PC-3 (cell line): ENCODE results near the gene PICALM. TPM values are rescaled to one million over a fixed set of nuclear protein-coding genes. Genes with fewer than 3 reads are reported as not detected.

Source experiments
- ATAC-seq: fragments of 200-7000 bp; cut with Tn5 transposase; 2 replicates; pipeline ENCODE4 v1.9.1; 2020; ENCODE audit warnings: mild to moderate bottlenecking, moderate library complexity
- BruUV-seq: library from RNA; stranded (reverse); fragments of 400-500 nt; replicated peaks from 2 replicates; lab custom pipeline; 2021; lab: Mats Ljungman, UMichigan
- CTCF ChIA-PET: fragments of 300-600 bp; sonication (Branson Sonifier 250); formaldehyde crosslinking; loops from one replicate; lab custom pipeline; 2022; ENCODE audit warnings: antibody characterized with exemption; lab: Charles Lee
- POLR2A ChIA-PET: fragments of 300-600 bp; sonication (Branson Sonifier 250); formaldehyde crosslinking; loops from one replicate; lab custom pipeline; 2022; ENCODE audit warnings: antibody characterized with exemption; ENCODE audit not compliant: unreplicated experiment; lab: Charles Lee
- DNase-seq: peaks from one replicate; pipeline ENCODE4 v3.0.0-alpha.2; 2015
- H2AFZ ChIP-seq: fragments of 300-600 bp; sonication (generic); 2 replicates; pipeline ENCODE4 v1.6.0; 2016; ENCODE audit warnings: antibody characterized with exemption, low read length
- H3F3A ChIP-seq: fragments of 300-600 bp; sonication (generic); one replicate; pipeline ENCODE4 v1.6.0; 2017; ENCODE audit warnings: antibody characterized with exemption, low read length, control low read depth, mild to moderate bottlenecking; ENCODE audit not compliant: unreplicated experiment
- H3K27ac ChIP-seq: fragments of 300-600 bp; sonication (generic); 2 replicates; pipeline ENCODE4 v1.5.1; 2016; ENCODE audit warnings: mild to moderate bottlenecking, low read length
- H3K27me3 ChIP-seq: fragments of 300-600 bp; sonication (generic); 2 replicates; pipeline ENCODE4 v1.6.1; 2016; ENCODE audit warnings: low read length, mixed read lengths
- H3K36me3 ChIP-seq: fragments of 300-600 bp; sonication (generic); 2 replicates; pipeline ENCODE4 v1.6.1; 2016; ENCODE audit warnings: low read depth, mixed run types, low read length, mixed read lengths
- H3K4me1 ChIP-seq: fragments of 300-600 bp; sonication (generic); 2 replicates; pipeline ENCODE4 v1.5.1; 2016; ENCODE audit warnings: low read length; ENCODE audit not compliant: insufficient read depth
- H3K4me2 ChIP-seq: fragments of 300-600 bp; sonication (generic); 2 replicates; pipeline ENCODE4 v1.6.0; 2016; ENCODE audit warnings: low read length
- H3K4me3 ChIP-seq: fragments of 300-600 bp; sonication (generic); 2 replicates; pipeline ENCODE4 v1.5.1; 2016; ENCODE audit warnings: mild to moderate bottlenecking, low read length, mixed read lengths
- H3K79me2 ChIP-seq: fragments of 300-600 bp; sonication (generic); 2 replicates; pipeline ENCODE4 v1.6.1; 2017; ENCODE audit warnings: low read length, mixed read lengths
- H3K9ac ChIP-seq: fragments of 300-600 bp; sonication (generic); 2 replicates; pipeline ENCODE4 v1.6.0; 2016; ENCODE audit warnings: mild to moderate bottlenecking, low read length
- H3K9me2 ChIP-seq: fragments of 300-600 bp; sonication (generic); replicated peaks from 2 replicates; pipeline ENCODE4 v1.6.1; 2016; ENCODE audit warnings: mixed run types, low read length, mixed read lengths
- H3K9me3 ChIP-seq: fragments of 300-600 bp; sonication (generic); 2 replicates; pipeline ENCODE4 v1.6.1; 2016; ENCODE audit warnings: low read length, mixed read lengths
- H4K20me1 ChIP-seq: fragments of 300-600 bp; sonication (generic); 2 replicates; pipeline ENCODE4 v1.6.1; 2016; ENCODE audit warnings: low read length, mixed read lengths
- EZH2 ChIP-seq: fragments of 300-600 bp; sonication (generic); IDR thresholded peaks from one replicate; pipeline ENCODE4 v1.6.1; 2017; ENCODE audit warnings: antibody characterized with exemption, mild to moderate bottlenecking, low read length; ENCODE audit not compliant: unreplicated experiment
- EZH2phosphoT487 ChIP-seq: fragments of 300-600 bp; sonication (generic); IDR thresholded peaks from 2 replicates; pipeline ENCODE4 v1.6.1; 2018; ENCODE audit warnings: mild to moderate bottlenecking, antibody characterized with exemption, low read length, borderline replicate concordance
- intact Hi-C: fragments of 100-400 bp; cut with micrococcal nuclease; formaldehyde crosslinking; loops from 2 replicates; pipeline ENCODE4 v1.9.0; 2023
- total RNA-seq: library from RNA; depleted of rRNA; stranded (reverse); fragments of >200 nt; gene quantifications from 2 replicates; pipeline ENCODE4 v1.2.3, GENCODE V29; 2014
- TF ChIP-seq, protein P1 (sequence below): fragments of 300-600 bp; sonication (generic); conservative IDR thresholded peaks from 2 replicates; pipeline ENCODE4 v1.5.1; 2017; ENCODE audit warnings: antibody characterized with exemption, low read depth, mild to moderate bottlenecking, low read length

PICALM gene
- total RNA-seq, 1 experiment from 2014 or later, result 59.3 TPM

DNA sequence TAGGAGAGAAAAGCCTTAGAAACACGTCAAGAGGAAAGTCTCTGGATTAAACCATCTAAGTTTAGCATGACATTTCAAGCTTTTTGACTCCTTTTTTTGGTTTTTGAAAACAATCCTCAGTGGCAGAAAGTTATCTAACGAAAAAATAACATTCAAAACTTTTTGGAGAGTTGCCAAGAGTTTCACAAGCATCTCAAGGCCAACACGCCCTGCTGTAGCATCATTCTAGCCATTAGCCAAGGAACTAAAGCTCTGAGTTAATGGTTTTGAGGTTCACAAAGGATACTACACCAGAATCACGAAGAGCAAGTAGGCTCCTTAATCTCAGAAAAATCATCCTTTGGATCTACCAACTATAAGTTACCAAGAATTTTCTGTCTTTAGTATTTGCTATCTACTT lies 94.8 kb downstream of the PICALM start:
- H4K20me1 ChIP-seq, result no peaks in the 10 kb centered on the region
- no peak overlapping the region for H3K27ac ChIP-seq
- H3K27me3 ChIP-seq, result no peaks in the 10 kb centered on the region
- ChIA-PET POLR2A (no interaction called here), CTCF (no interaction called here)
- H3K4me2 ChIP-seq, result no peak overlapping the region
- no peaks in the 10 kb centered on the region for H3F3A ChIP-seq
- no peaks in the 10 kb centered on the region for H3K79me2 ChIP-seq
- intact Hi-C loops, result no loop called here
- DNase-seq (no peak), ATAC-seq (no peak)
- H2AFZ ChIP-seq, result no peak overlapping the region
- H3K9me3 ChIP-seq, result no peaks in the 10 kb centered on the region
- no peaks in the 10 kb centered on the region for H3K9me2 ChIP-seq
- H3K9ac ChIP-seq, result no peak overlapping the region
- H3K36me3 ChIP-seq, result peaks cover 16% of the 10 kb centered on the region
- no TSS peak for BruUV-seq
- no peak overlapping the region for H3K4me3 ChIP-seq
- no peaks in the 10 kb centered on the region for H3K4me1 ChIP-seq
- TF ChIP-seq EZH2 (no peak), EZH2phosphoT487 (no peak)
- TF ChIP-seq, protein P1, sequence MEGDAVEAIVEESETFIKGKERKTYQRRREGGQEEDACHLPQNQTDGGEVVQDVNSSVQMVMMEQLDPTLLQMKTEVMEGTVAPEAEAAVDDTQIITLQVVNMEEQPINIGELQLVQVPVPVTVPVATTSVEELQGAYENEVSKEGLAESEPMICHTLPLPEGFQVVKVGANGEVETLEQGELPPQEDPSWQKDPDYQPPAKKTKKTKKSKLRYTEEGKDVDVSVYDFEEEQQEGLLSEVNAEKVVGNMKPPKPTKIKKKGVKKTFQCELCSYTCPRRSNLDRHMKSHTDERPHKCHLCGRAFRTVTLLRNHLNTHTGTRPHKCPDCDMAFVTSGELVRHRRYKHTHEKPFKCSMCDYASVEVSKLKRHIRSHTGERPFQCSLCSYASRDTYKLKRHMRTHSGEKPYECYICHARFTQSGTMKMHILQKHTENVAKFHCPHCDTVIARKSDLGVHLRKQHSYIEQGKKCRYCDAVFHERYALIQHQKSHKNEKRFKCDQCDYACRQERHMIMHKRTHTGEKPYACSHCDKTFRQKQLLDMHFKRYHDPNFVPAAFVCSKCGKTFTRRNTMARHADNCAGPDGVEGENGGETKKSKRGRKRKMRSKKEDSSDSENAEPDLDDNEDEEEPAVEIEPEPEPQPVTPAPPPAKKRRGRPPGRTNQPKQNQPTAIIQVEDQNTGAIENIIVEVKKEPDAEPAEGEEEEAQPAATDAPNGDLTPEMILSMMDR, result no peak

DNA sequence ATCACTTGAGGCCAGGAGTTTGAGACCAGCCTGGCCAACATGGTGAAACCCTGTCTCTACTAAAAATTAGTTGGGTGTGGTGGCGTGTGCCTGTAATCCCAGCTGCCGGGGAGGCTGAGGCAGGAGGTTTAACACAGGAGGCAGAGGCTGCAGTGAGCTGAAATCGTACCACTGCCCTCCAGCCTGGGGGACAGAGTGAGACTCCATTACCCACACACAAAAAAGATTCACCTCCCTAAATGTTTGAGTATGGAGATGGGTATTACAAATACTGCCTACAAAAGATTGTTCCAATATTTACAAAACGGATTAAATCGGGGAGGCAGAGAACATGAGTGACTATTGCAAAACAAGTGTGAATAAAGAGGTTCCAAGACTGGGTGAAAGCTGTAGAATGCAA lies 98.3 kb downstream of the PICALM start:
- no peaks in the 10 kb centered on the region for H4K20me1 ChIP-seq

DNA sequence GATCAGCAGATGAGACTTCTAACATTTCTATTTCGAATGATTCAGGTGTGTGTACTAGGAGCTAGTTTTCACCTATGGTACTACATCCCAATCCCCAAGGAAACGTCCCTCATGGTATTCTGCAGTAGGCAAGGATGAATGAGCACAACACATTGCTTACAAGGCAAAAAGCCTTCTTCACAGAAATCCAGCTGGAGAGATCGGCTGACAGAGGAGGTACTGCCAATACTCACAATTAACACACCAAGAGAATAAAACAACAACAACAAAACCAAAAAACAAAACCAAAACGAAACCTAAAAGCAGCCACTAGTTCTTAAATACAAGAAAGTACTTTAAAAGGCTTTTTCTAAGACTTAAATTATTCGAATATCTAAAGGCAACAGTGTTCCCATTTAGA lies 101.4 kb downstream of the PICALM start:
- ChIA-PET CTCF (no interaction called here), POLR2A (no interaction called here)
- no peaks in the 10 kb centered on the region for H3K27me3 ChIP-seq
- H3K27ac ChIP-seq, result no peak overlapping the region
- no peaks in the 10 kb centered on the region for H3K4me1 ChIP-seq
- no peak for ATAC-seq
- H3K9ac ChIP-seq, result no peak overlapping the region
- no peaks in the 10 kb centered on the region for H3K9me3 ChIP-seq
- no peaks in the 10 kb centered on the region for H4K20me1 ChIP-seq
- no TSS peak for BruUV-seq
- no peaks in the 10 kb centered on the region for H3F3A ChIP-seq
- H3K79me2 ChIP-seq, result no peaks in the 10 kb centered on the region
- DNase-seq, result no peak
- peaks cover 10% of the 10 kb centered on the region; the same call in 1 of the 2 replicates for H3K36me3 ChIP-seq
- H3K4me2 ChIP-seq, result no peak overlapping the region
- TF ChIP-seq, protein P1, result no peak
- TF ChIP-seq EZH2phosphoT487 (no peak), EZH2 (no peak)
- intact Hi-C loops, result no loop called here
- H2AFZ ChIP-seq, result no peak overlapping the region
- no peaks in the 10 kb centered on the region for H3K9me2 ChIP-seq
- no peak overlapping the region for H3K4me3 ChIP-seq

More for the DNA sequence above, 98.3 kb downstream of the PICALM start:
- no peak for DNase-seq
- ATAC-seq, result no peak
- Histone ChIP-seq H3K27me3 (no peaks in the 10 kb centered on the region), H3K9me3 (no peaks in the 10 kb centered on the region), H3K4me1 (no peaks in the 10 kb centered on the region), H3F3A (no peaks in the 10 kb centered on the region), H3K4me3 (no peak overlapping the region), H3K79me2 (no peaks in the 10 kb centered on the region), H3K9me2 (no peaks in the 10 kb centered on the region), H3K4me2 (no peak overlapping the region), H3K9ac (no peak overlapping the region), H2AFZ (no peak overlapping the region), H3K36me3 (peaks cover 13% of the 10 kb centered on the region), H3K27ac (no peak overlapping the region)
- intact Hi-C loops, result no loop called here
- ChIA-PET POLR2A (no interaction called here), CTCF (no interaction called here)
- BruUV-seq, result no TSS peak
- no peak for TF ChIP-seq EZH2
